Peyer's patch (tissue), 4 donors: ENCODE data around the gene STOM. TPM values are rescaled to one million over a fixed set of nuclear protein-coding genes. Genes with fewer than 3 reads are reported as not detected.

ENCODE experiments used
- DNase-seq, 3 donors: peaks; one replicate each; pipeline ENCODE4 v3.0.0-alpha.2; 2017 to 2019
- H3K27ac ChIP-seq, 4 donors: fragments of 200-600 bp; sonication (generic); one replicate each; pipeline ENCODE4 v1.5.1; 2016 to 2019
- H3K27me3 ChIP-seq, 2 donors: fragments of 200-600 bp; sonication (generic); one replicate each; pipeline ENCODE4 v1.5.1; 2019
- H3K36me3 ChIP-seq, 3 donors: fragments of 200-600 bp; sonication (generic); one replicate each; pipeline ENCODE4 v1.5.1; 2016 to 2019
- H3K4me1 ChIP-seq, 4 donors: fragments of 200-600 bp; sonication (generic); one replicate each; pipeline ENCODE4 v1.5.1; 2016 to 2019
- H3K4me3 ChIP-seq, 4 donors: fragments of 200-600 bp; sonication (generic); 1 replicate in 3 of 4; 2 replicates in 1 of 4; pipeline ENCODE4 v1.5.1; 2016 to 2019; ENCODE audit warnings: mild to moderate bottlenecking in 1 of 4
- H3K9me3 ChIP-seq, 4 donors: fragments of 200-600 bp; sonication (generic); one replicate each; pipeline ENCODE4 v1.5.1; 2016 to 2019; ENCODE audit warnings: mild to moderate bottlenecking in 1 of 4
- POLR2A ChIP-seq, 2 donors: fragments of 450-650 bp; IDR thresholded peaks; one replicate each; pipeline ENCODE4 v1.5.1; 2017; ENCODE audit warnings: antibody characterized with exemption in 2 of 2, mild to moderate bottlenecking in 2 of 2, moderate library complexity in 2 of 2
- total RNA-seq, 4 donors: library from RNA; depleted of rRNA; stranded (reverse); fragments of >200 nt; gene quantifications; one replicate each; pipeline ENCODE4 v1.1.0, GENCODE V29; 2016
- TF ChIP-seq, protein P1 (sequence below), 6 experiments: fragments of 450-650 bp in 4 of 6; fragments of 200-600 bp in 2 of 6; sonication (generic) in 1 of 6; IDR thresholded peaks; one replicate each; pipeline ENCODE4 v1.5.1; 2017 to 2019; ENCODE audit warnings: antibody characterized with exemption in 6 of 6, mild to moderate bottlenecking in 3 of 6, moderate library complexity in 1 of 6

The STOM gene
- total RNA-seq, 4 donors from 2014 or later: 30.5 to 60.1 (median 47.2) TPM

DNA sequence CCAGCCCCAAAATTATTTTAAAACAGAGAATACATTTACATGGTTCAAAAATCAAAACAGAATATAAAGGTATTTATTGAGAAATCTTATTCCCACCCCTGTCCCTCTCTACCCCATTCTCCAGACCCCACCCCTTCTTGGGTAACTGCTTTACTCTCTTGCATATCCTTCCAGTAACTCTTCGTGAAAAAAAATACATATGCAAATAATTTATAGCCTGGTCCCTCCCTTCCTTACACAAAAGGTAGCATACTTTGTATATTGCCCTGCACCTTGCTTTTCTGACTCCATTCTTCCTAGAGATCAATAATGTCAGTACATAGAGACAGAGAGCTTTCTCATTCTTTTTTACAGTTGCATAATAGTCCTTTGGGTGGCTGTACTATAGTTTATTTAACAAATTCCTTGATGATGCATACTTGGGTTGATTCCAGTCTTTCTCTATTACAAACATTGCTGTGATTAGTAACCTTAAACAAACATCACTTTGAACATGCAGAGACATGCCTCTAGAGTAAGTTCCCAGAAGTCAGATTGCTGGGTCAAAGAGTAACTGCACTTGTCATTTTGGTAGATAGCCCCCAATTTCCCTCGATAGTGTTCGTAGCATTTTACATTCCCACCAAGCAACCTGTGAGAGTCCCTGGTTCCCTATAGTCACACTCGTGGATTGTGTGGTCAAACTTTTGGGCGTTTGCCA, 47.9 kb downstream of the STOM start:
- Histone ChIP-seq H3K4me1 (peaks cover 0 to 36% (median 2%) of the 10 kb centered on the region in 4 donors), H3K4me3 (no peak overlapping the region), H3K9me3 (no peaks in the 10 kb centered on the region), H3K27ac (peak overlapping the region in 3 of 4 donors; percentile 2 to 77 (median 19)), H3K36me3 (peaks cover 0 to 79% (median 0%) of the 10 kb centered on the region in 3 donors), H3K27me3 (no peaks in the 10 kb centered on the region)
- DNase-seq: no peak
- TF ChIP-seq, protein P1, sequence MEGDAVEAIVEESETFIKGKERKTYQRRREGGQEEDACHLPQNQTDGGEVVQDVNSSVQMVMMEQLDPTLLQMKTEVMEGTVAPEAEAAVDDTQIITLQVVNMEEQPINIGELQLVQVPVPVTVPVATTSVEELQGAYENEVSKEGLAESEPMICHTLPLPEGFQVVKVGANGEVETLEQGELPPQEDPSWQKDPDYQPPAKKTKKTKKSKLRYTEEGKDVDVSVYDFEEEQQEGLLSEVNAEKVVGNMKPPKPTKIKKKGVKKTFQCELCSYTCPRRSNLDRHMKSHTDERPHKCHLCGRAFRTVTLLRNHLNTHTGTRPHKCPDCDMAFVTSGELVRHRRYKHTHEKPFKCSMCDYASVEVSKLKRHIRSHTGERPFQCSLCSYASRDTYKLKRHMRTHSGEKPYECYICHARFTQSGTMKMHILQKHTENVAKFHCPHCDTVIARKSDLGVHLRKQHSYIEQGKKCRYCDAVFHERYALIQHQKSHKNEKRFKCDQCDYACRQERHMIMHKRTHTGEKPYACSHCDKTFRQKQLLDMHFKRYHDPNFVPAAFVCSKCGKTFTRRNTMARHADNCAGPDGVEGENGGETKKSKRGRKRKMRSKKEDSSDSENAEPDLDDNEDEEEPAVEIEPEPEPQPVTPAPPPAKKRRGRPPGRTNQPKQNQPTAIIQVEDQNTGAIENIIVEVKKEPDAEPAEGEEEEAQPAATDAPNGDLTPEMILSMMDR (IDR thresholded peaks at IDR 0.05): no peak
- no peak for TF ChIP-seq POLR2A (IDR thresholded peaks at IDR 0.05)

- Histone ChIP-seq H3K9me3 (no peaks in the 10 kb centered on the region), H3K4me3 (no peak overlapping the region), H3K36me3 (peaks cover 0 to 79% (median 0%) of the 10 kb centered on the region in 3 donors), H3K27ac (peak overlapping the region in 3 of 4 donors; percentile 26 to 77 (median 31)), H3K4me1 (peaks cover 0 to 41% (median 2%) of the 10 kb centered on the region in 4 donors), H3K27me3 (no peaks in the 10 kb centered on the region)
- TF ChIP-seq, protein P1 (IDR thresholded peaks at IDR 0.05): no peak
- no peak for TF ChIP-seq POLR2A (IDR thresholded peaks at IDR 0.05)
- DNase-seq: no peak
Measured at GRCh38 chr9:121321016-121321503, 49.0 kb downstream of the STOM start.

DNA sequence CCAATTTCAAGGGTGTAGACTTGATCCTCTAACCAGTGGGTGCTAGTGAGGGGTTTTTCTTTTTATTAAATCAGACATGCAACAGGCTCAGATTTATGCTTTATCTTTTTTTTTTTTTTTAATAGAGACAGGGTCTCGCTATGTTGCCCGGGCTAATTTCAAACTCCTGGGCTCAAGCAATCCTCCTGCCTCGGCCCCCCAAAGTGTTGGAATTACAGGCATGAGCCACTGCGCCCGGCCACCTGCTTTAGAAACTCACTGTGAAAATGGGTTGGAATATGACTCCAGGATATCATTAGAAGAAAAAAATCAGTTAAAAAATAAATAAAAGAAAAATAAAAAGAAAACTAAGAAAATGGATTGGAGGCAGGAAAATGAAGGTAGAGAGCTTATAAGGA, 50.7 kb downstream of the STOM start:
- TF ChIP-seq, protein P1 (IDR thresholded peaks at IDR 0.05): no peak
- TF ChIP-seq POLR2A (IDR thresholded peaks at IDR 0.05): no peak
- Histone ChIP-seq H3K4me1 (peaks cover 0 to 32% (median 2%) of the 10 kb centered on the region in 4 donors), H3K4me3 (no peak overlapping the region), H3K36me3 (peaks cover 0 to 78% (median 0%) of the 10 kb centered on the region in 3 donors), H3K9me3 (no peaks in the 10 kb centered on the region), H3K27me3 (no peaks in the 10 kb centered on the region), H3K27ac (peak overlapping the region in 1 of 4 donors; percentile 77)
- DNase-seq: no peak

GRCh38 chr9:121318631-121319382, 51.2 kb downstream of the STOM start:
- Histone ChIP-seq H3K27ac (peak overlapping the region in 3 of 4 donors; percentile 0 to 77 (median 55)), H3K36me3 (peaks cover 0 to 79% (median 0%) of the 10 kb centered on the region in 3 donors), H3K4me1 (peaks cover 0 to 32% (median 2%) of the 10 kb centered on the region in 4 donors), H3K9me3 (no peaks in the 10 kb centered on the region), H3K27me3 (no peaks in the 10 kb centered on the region), H3K4me3 (no peak overlapping the region)
- no peak for TF ChIP-seq POLR2A (IDR thresholded peaks at IDR 0.05)
- TF ChIP-seq, protein P1 (IDR thresholded peaks at IDR 0.05): no peak
- DNase-seq: no peak

DNA sequence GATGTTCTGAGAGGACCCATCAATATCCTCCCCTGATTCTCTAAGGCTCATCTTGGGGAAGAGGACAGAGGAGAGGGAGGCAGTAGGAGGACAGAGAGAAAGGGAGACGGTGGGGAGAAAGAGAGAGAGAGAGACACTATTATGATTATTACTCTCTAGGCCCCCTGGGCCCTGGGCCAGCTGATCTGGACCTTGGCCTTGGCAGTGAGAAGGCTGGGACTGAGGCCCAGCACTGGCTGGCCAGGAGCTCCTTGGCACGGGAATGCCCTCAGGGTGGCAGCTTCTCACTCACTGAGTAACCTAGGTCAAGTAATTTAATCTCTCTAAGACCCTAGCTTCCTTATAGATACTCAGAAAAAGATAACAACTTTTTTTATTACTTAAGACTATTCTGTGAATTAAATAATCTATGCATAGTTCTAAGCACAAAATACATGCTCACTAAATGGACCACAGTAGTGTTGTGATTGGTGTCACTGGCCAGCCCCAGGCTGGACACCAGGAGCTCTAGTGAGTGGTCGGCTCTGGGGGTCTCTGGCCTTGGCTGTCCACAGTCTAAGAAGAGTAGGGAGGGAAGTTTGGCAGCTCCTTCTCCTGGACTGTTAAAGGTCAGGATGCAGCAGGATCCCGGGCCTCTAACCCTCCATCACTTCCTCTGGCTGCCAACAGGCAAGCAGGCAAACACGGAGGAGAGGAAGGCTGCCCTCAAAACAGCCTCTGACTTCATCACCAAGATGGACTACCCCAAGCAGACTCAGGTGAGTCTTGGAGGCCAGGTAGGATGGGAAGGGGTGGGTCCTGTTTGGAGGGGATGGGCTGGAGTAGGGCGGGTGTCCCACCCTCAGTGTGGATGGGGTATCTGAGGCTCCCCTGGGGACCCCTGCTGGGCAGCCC, 52.1 kb downstream of the STOM start:
- peaks cover 0 to 31% (median 2%) of the 10 kb centered on the region in 4 donors for H3K4me1 ChIP-seq
- peaks cover 0 to 86% (median 0%) of the 10 kb centered on the region in 3 donors for H3K36me3 ChIP-seq

More for the DNA sequence above, 52.1 kb downstream of the STOM start:
- Histone ChIP-seq H3K27me3 (no peaks in the 10 kb centered on the region), H3K4me3 (no peak overlapping the region), H3K9me3 (no peaks in the 10 kb centered on the region), H3K27ac (peak overlapping the region in 3 of 4 donors; percentile 0 to 55 (median 49))
- DNase-seq: peak in 2 of 3 donors; percentile 66 to 71
- TF ChIP-seq POLR2A (IDR thresholded peaks at IDR 0.05): no peak
- TF ChIP-seq, protein P1 (IDR thresholded peaks at IDR 0.05): peak in 1 of 6 experiments; percentile 7
